Amygdala (tissue), 56 donors: ENCODE results near the gene HIVEP1.

Source experiments
- DNase-seq, 56 donors: peaks; one replicate each; lab custom pipeline; 2025; lab: John Stamatoyannopoulos, UW

The HIVEP1 gene

DNA sequence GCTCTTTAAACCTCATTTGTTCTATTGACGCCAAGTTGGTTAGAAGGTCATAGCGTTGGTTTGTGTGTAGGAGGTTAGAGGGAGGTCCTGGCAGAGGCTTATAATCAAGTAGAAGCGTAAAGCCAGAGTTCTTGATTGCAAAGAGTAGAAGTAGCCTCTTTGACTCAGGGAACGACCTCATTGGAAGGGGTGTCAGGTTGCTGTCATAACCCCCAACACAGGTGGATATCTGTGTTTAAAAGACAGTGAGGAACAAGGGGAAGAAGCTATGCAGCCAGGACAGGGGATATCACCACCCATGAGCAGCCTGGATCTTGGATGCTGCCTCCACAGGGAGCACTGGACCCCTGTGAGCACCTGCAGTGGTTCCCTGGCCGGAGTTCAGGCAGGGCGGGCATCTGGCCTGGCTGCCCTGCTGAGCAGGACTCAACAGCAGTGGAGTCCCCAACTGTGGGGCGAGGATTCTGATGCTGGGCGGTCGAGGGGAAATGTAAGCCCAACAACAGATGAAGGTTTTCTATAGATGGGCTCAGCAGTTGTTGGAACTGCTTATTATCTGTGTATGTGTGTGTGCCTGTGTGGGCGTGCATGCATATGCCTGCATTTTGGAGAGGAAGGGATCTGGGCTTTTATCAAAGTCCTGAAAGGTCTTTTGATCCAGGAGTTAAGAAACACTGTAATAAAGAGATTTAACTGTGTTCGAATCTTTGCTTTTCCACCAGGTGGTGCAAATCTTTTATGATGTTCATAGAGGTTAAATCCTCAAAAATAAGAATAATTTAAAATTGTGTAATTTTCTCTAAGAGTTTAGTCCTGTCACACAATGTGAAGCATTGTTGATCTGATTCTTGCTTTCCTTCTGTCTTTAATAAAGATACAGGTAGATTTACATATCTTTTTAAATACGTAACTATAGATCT lies 27.7 kb downstream of the HIVEP1 start:
- DNase-seq: no peak

DNA sequence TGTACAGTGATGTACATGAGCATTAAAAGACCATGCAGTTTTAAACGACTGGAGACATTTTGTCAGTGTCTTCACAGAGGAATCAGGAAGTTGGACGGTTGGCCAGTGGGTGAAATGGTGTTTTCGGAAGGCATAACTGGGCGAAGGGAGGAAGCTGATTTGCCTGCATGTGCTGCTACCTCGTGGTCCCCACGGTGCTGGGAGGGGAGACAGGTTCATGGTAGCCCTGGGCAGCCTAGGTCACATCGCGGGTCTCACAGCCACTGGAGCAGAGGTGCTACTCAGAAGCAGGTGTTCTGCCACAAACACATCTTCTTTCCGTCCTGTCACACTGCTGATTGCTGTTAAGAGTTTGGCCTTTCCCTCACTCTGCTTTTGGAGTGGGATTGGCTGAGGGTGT lies 35.2 kb downstream of the HIVEP1 start:
- no peak for DNase-seq

DNA sequence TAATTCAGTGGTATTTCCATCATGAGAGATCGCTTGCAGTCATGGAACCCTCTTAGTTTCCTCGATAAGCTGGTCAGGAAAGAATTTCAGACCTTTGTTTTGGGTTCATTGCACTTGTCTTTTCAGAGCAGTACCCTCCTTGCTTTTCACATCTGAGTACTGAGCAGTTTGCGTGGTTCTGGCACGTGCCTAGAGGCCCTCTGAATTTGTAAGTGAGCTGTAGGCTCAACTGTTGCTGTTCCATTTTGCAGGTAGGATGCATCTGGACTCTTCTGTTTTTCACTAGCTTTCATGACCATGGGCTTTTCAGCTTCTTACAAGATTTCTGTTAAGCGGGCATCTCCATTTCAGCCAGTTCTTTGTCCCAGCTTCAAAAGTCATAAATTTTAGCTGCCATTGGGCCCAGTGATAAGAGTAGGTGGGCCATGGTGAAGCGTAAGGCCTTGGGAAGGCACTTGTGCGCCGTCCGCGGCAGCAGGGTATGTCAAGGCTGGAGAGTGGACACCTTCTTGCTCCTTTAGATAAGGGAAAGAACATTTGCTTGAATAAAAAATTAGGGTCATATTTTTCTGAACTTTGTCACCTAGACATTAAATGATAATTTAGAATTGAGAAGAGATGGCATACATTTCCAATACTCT lies 35.8 kb downstream of the HIVEP1 start:
- DNase-seq: no peak

DNA sequence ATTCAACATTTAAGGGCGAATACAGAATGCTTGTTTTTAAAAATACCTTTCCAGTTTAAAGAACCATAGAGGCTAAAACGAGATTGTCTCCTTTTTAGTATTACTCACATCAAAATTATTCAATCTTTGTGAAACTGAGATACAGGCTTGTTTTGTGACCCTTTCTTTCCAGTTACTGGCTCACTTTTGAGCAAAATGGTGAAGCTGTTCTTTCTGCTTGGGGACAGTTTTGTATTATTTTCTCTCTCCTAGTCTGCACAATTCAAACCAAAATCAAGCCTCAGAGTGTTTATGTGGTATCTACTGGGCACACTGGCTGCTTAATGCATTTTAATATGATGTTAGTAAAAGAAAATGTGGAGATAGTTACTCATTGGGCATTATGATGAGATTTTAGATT lies 36.5 kb downstream of the HIVEP1 start:
- no peak for DNase-seq

DNA sequence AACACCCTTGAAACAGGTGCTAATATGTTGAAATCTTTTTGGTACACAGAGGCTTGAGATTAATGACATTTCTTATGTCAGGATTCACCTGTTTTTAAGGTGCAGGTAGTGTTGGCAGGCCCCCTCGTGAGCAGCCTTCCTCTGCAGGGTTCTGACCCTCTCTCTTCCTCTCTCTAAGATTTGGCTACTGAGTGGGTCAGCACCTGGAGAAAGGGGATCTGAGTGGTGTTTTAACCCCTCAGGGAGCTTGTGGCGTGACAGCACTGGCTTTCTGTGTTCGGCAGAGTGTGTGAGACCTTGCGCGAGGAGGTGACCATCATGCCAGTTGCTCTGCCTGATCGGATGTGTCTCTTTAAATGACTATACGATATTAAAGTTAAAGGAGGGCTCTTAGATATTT lies 37.1 kb downstream of the HIVEP1 start:
- no peak for DNase-seq

DNA sequence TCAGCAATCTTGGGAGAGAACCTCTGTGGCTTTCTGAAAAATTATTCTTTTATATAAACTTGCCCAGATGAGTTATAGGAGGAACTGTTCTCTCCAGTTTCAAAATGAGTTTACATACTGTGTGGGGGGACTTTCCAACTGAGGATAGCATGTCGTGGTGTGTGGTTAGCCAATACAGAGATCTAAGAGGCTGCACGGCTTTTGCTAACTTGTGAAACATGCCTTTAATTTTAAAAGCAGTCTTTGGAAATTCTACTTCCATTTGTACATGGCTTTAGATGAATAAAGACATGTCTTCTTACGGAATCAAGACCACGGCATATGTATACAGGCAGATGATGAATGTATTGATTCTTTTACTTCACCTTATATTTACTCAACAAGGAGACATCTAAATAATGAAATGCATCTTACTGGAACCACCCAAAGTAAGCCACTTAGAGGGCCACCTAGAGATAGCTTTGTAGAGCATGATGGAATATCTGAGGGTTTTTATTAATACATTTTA lies 39.8 kb downstream of the HIVEP1 start:
- no peak for DNase-seq

DNA sequence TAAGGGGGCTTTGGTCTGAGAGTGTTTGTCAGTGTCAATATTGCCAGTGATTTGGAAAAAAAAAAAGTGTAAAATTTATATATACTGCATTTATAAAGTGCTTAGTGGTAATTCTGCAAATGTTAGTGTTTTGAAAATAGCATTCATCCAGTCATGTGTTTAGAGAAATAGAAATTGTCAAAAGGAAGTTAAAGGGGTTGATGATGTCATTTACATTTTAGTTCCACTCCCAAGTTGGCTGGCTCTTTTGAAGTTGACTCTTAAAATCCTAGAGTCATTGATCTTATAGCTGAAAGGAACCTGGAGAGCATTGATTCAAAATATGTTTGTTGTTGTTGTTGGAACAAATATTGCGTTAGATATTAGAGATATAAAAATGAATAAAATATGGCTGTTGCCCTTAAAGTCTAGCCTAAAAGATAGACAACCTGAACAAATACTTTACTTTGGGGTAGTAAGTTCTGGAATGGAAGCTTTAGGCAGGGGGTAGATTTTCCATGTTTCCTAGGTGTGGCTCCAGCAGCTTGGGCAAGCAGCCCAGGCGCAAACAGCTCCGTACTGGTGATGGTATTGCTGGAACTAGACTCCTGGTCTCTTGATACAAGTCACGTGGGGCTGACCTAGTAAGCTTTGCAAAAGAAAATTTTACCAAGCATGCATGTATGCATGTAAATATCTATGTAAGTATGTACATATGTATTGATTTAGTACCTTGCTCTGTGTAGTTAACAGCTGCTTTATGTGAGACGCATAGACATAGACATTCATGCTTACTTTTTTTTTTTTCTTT lies 46.3 kb downstream of the HIVEP1 start:
- no peak for DNase-seq

DNA sequence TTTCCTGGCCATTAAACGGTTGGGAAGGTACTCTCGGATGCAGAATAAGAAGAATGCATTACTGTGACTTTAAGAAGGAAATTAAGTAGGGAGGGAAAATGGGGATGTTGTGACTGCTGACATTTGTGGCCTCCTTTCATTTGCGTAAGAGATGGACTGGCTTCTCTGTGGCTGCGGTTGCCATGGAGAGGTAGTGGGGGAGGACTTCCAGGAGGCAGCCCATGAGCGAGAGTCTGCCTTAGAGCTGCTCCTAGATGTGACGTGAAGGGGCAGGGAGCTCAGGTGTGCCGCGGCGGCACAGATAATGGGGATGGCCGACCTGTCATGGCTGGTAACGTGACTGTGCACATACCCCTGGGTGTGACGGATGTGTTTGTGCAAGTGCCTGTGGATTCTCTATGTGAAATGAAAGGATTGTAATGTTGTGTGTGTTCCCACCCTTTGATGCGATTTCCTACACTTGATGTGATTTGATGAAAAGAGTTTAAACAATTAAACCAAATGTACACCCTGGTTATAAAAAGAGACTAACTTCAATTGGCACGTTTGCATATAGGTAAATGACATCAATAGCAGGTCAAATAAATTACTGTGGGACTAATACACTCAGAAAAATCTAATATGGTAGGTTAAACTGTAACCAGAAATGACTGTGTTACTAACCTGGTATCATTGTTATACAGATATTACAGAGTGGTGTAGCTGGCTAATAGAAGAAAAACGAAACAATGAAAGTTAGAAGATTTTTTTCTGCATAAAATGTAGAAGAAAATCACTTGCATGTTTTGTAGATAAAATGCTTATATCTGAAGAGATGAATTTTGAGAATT lies 48.9 kb downstream of the HIVEP1 start:
- peak in 47 of 56 donors; percentile 6 to 76 (median 47) for DNase-seq

DNA sequence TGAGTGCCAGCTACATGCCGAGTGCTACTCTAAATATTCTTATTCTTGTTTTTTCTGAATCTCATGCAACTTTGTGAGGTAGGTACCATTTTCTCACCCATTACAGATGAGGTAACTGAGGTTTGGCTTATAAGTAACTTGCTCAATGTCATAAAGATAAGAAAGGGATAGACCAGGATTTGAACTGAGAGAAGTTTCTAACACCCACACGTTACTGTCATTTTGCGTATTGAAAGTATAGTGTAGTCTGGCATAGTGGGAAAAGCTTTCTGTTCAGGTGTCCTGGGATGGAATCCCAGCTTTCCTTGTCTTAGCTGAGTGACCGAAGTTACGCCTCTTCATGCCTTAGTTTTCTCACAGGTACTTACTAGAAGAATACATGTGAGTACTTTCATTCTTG lies 50.5 kb downstream of the HIVEP1 start:
- no peak for DNase-seq

DNA sequence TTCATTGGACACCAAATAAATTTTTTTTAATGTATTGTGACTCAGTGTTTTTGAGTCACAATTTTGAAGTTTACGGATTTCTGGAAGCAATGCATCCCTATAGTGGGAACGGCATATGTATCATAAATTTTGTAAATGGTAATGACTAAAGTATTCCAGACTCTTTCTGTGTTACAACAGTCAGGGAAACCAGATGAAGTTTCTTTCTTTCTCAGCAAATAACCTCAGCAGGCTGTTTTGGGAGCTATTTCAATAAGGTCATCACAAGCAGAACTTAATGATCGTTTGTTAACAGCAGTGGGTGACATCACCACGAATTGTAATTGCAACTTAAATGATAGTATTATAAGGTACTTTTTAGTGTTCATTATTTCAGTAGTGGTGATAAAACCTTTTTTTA lies 52.0 kb downstream of the HIVEP1 start:
- no peak for DNase-seq

DNA sequence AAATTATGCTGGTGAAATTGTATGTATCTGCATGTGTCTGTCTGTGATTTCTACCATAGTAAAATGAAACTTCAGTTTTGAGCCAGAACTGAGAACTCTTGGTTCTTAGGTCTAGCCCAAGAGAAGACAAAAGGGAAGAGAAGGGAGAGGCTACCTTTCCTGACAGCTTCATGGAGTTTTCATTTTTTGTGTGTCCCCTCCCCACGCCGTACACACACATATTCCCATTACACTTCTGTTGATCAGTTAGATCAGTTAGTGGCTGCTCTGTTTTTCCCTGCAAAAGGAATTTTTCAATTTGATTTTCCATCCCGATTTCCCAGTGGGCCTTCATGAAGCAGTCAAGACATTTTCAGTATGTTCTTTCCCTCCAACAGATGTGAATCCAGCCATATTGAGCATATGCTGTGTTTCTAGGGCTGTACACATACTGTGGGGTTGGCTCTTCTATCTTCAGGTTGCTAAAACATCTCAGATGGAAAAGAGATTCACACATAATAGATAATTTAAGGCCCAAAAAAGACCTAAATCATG lies 52.5 kb downstream of the HIVEP1 start:
- no peak for DNase-seq

DNA sequence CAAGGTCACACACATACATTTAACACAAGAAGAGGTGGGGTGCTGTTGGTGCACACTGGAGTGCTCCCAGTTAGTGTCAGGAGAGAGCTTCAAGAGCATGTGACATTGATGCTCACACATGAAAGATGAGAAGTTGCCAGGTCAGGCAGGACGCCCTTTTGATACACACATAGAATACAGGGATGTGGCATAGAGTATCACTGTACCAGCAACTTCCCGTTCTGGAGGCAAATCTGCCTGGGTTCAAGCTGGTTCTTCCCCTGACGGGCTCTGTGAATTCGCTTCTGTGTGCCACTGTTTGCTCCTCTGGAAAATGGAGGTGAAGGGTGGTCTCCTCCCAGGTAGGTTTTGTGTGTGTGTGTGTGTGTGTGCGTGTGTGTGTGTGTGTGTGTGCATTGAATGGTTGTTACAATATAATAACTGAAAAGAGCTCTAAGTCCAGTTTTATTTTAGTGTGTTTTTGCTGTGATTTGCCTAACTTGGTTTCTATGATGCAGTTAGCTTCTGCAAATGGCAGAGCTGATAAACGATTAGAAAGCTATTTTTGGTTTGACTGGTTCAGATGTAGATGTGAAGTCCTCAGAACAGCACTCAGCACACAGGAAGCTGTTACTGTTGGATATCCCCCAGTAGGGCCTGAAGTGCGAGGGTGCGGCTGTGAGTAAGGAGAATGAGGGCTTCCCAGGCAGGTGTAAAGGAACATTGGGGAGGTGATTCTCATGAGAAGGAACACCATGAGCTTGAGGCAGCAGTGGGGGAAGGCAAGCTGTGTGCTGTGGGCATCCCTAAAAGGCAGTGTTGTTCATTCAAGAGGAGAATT lies 53.4 kb downstream of the HIVEP1 start:
- no peak for DNase-seq

DNA sequence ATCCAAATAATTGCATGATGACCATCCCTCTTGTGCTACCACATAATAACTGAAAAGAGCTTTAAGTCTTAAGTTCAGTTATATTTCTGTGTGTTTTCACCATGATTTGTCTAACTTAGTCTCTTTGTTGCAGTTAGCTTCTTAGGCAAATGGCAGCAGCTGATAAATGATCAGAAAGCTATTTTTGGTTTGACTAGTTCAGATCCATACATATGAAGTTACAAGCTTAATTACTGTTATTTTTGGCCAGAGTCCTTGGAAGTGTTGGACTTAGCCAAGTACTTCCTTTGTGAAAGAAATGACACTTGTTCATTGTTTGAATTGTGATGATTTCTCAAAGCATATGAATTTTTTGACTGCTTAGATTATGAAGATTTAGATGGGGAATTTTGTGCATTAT lies 54.2 kb downstream of the HIVEP1 start:
- no peak for DNase-seq

DNA sequence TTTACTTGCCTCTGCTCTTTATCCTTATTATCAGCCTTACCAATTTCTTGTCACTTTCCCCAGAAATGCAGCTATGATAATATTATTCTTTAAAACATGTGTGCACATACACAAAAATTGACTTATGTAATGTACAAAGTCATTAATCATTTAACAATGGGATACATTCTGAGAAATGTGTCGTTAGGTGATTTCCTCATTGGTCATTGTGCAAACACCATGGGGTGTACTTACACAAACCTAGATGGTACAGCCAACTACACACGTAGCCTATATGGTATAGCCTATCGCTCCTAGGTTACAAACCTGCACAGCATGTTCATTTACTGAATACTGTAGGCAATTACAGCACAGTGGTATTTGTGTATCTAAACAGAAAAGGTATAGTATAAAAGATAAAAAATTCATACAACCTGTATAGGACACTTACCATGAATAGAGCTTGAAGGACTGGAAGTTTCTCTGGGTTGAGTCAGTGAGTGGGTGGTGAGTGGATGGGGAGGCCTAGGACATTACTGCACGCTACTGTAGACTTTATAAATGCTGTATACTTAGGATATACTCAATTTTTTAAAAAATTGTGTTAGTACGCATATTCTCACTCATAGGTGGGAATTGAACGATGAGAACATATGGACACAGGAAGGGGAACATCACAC lies 56.9 kb downstream of the HIVEP1 start:
- no peak for DNase-seq

DNA sequence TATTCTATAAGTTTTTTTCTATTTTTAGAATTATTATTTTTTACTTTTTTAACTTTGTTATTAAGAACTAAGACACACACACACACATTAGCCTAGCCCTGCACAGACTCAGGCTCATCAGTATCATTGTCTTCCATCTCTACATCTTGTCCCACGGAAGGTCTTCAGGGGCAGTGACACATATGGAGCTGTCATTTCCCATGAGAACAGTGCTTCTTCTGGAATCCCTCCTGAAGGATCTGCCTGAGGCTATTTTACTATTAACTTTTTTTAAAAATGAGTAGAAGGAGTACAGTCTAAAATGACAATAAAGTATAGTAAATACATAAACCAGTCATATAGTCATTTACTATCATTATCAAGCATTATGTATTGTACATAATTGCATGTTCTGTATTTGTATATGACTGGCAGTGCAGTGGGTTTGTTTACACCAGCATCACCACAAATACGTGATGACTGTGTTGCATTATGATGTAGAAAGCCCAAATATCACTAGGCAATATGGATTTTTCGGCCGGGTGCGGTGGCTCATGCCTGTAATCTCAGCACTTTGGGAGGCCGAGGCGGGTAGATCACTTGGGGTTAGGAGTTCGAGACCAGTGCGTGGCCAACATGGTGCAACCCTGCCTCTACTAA lies 57.9 kb downstream of the HIVEP1 start:
- DNase-seq: no peak

DNA sequence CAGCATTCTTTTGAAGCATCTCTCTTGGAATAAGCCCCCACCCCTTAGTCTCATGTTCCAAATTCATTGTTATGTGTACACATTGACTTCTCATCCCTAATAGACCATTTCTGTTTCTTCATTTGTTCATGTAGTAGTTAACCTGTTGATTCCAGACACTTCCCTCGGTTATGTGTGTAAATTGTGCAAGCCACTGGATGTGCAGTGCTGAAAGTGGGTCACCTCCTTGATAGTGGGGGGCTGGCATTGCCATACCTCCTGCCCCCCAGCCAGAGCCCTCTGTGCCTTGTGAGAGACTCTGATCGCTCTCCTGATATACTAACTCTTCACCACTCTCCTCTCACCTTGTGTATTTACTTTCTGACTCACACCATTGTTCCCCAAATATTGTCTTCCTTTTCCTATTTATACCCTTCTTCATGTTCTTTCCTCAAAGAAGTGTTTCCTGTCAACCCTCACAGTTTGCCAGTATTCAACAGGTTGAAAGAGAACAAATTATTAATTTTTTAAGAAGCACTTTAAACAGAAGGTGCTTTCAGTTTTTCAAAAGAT lies 59.0 kb downstream of the HIVEP1 start:
- no peak for DNase-seq

DNA sequence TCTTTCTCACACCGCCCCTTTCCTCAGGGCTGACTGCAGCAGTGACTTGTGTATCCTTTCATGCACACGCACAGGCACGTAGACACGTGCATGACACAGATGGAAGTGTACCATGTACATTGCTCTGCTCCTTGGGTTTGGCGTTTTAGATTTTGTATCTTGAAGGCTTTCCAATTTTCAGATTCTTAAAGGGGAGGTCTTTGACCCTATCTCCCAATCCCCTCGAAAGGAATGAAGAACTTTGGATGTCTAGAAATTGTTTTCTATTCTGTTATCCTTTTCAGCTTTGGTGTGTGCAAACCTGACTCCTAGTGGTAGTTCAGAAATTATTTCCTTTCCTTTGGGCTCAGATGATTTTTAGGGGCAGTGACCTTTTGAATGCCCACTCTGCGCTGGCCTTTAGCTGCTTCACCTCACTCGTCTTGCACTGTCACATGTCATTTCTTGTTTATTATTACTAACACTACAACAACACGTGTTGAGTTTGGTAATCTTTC lies 63.0 kb downstream of the HIVEP1 start:
- no peak for DNase-seq
